ENCODE results near the gene SORCS3. TPM values are rescaled to one million over a fixed set of nuclear protein-coding genes. Genes with fewer than 3 reads are reported as not detected.

SORCS3 gene
- total RNA-seq, 1 donor from 2014 or later = not detected

- no peak for DNase-seq (ENCODE audit: low spot score)
- intact Hi-C loops (cut with DNase I) = no loop called here
These were observed 548.3 kb downstream of the SORCS3 start for GRCh38 chr10:105189463-105189800.

- no peak for DNase-seq (ENCODE audit: low spot score)
- intact Hi-C loops (cut with DNase I) = no loop called here
These were observed 551.1 kb downstream of the SORCS3 start for GRCh38 chr10:105192146-105192545.

- intact Hi-C loops (cut with DNase I) = no loop called here
- no peak for DNase-seq (ENCODE audit: low spot score)
These were observed 551.8 kb downstream of the SORCS3 start for GRCh38 chr10:105192861-105193260.

GRCh38 chr10:105195831-105196230 lies 554.7 kb downstream of the SORCS3 start:
- DNase-seq (ENCODE audit: low spot score) = no peak
- intact Hi-C loops (cut with DNase I) = no loop called here

- no peak for DNase-seq (ENCODE audit: low spot score)
- intact Hi-C loops (cut with DNase I) = no loop called here
These were observed 556.7 kb downstream of the SORCS3 start for GRCh38 chr10:105197598-105198364.

GRCh38 chr10:105206616-105207015 lies 565.5 kb downstream of the SORCS3 start:
- DNase-seq (ENCODE audit: low spot score) = no peak
- intact Hi-C loops (cut with DNase I) = no loop called here

GRCh38 chr10:105207476-105207995 lies 566.4 kb downstream of the SORCS3 start:
- DNase-seq (ENCODE audit: low spot score) = no peak

GRCh38 chr10:105210546-105210945 lies 569.5 kb downstream of the SORCS3 start:
- intact Hi-C loops (cut with DNase I) = no loop called here
- DNase-seq (ENCODE audit: low spot score) = no peak

More at GRCh38 chr10:105207476-105207995, 566.4 kb downstream of the SORCS3 start:
- intact Hi-C loops (cut with DNase I) = no loop called here

- DNase-seq (ENCODE audit: low spot score) = no peak
- intact Hi-C loops (cut with DNase I) = no loop called here
These were observed 596.6 kb downstream of the SORCS3 start for GRCh38 chr10:105237685-105238084.

- intact Hi-C loops (cut with DNase I) = no loop called here
- DNase-seq (ENCODE audit: low spot score) = no peak
These were observed 598.5 kb downstream of the SORCS3 start for GRCh38 chr10:105239311-105240219.

GRCh38 chr10:105241254-105241653 lies 600.2 kb downstream of the SORCS3 start:
- intact Hi-C loops (cut with DNase I) = no loop called here
- no peak for DNase-seq (ENCODE audit: low spot score)

- DNase-seq (ENCODE audit: low spot score) = no peak
- intact Hi-C loops (cut with DNase I) = no loop called here
These were observed 602.3 kb downstream of the SORCS3 start for GRCh38 chr10:105243381-105243780.

- DNase-seq (ENCODE audit: low spot score) = no peak
- intact Hi-C loops (cut with DNase I) = no loop called here
These were observed 602.7 kb downstream of the SORCS3 start for GRCh38 chr10:105243825-105244224.

GRCh38 chr10:105247831-105248499 lies 606.9 kb downstream of the SORCS3 start:
- intact Hi-C loops (cut with DNase I) = no loop called here

GRCh38 chr10:105252911-105253310 lies 611.8 kb downstream of the SORCS3 start:
- no peak for DNase-seq (ENCODE audit: low spot score)
- intact Hi-C loops (cut with DNase I) = no loop called here

More at GRCh38 chr10:105247831-105248499, 606.9 kb downstream of the SORCS3 start:
- DNase-seq (ENCODE audit: low spot score) = no peak

GRCh38 chr10:105253515-105254212 lies 612.6 kb downstream of the SORCS3 start:
- intact Hi-C loops (cut with DNase I) = no loop called here
- DNase-seq (ENCODE audit: low spot score) = no peak

- intact Hi-C loops (cut with DNase I) = no loop called here
- DNase-seq (ENCODE audit: low spot score) = no peak
These were observed 617.1 kb downstream of the SORCS3 start for GRCh38 chr10:105258036-105258673.

GRCh38 chr10:105258674-105259065 lies 617.6 kb downstream of the SORCS3 start:
- intact Hi-C loops (cut with DNase I) = no loop called here
- DNase-seq (ENCODE audit: low spot score) = no peak

- intact Hi-C loops (cut with DNase I) = no loop called here
These were observed 618.1 kb downstream of the SORCS3 start for GRCh38 chr10:105259201-105259600.

More at GRCh38 chr10:105259201-105259600, 618.1 kb downstream of the SORCS3 start:
- no peak for DNase-seq (ENCODE audit: low spot score)

Data from cardiac septum (tissue), 1 donor.